Measurements from ENCODE around the gene PODXL.

DNA sequence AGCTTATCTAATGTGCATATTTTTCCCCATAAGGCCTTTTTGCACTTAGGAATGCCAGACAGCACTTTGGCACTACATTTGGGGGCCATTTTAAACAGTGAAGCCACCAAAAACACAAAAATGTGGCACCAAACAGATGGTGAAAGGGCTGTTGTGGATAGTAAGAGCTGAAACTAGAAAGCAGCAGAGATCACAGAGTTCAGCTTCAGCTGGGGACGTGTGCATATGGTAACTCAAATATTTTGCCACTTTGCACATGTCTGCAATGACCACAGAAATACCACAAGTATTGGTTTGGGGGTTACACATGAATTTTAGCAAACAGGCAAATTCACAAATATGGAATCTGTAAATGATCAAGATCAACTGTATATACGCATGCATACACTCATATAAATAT is 72.8 kb downstream of the PODXL start:
- no peak for TF ChIP-seq POLR2A (IDR thresholded peaks at IDR 0.05)
- TF ChIP-seq, protein P1, sequence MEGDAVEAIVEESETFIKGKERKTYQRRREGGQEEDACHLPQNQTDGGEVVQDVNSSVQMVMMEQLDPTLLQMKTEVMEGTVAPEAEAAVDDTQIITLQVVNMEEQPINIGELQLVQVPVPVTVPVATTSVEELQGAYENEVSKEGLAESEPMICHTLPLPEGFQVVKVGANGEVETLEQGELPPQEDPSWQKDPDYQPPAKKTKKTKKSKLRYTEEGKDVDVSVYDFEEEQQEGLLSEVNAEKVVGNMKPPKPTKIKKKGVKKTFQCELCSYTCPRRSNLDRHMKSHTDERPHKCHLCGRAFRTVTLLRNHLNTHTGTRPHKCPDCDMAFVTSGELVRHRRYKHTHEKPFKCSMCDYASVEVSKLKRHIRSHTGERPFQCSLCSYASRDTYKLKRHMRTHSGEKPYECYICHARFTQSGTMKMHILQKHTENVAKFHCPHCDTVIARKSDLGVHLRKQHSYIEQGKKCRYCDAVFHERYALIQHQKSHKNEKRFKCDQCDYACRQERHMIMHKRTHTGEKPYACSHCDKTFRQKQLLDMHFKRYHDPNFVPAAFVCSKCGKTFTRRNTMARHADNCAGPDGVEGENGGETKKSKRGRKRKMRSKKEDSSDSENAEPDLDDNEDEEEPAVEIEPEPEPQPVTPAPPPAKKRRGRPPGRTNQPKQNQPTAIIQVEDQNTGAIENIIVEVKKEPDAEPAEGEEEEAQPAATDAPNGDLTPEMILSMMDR (IDR thresholded peaks at IDR 0.05): no peak

Measured in heart left ventricle (tissue), 13 donors.